Measurements from ENCODE around the gene APLP1.

- TF ChIP-seq CTCF (IDR thresholded peaks at IDR 0.05): no peak
- no peak for TF ChIP-seq POLR2A (IDR thresholded peaks at IDR 0.05)
These were observed 39.6 kb upstream of the APLP1 start for GRCh38 chr19:35828692-35829301.

All from esophagus squamous epithelium (tissue), 4 donors.